Ovary (tissue), 9 donors: Measurements from ENCODE around the gene DNAJC15. TPM values are rescaled to one million over a fixed set of nuclear protein-coding genes. Genes with fewer than 3 reads are reported as not detected.
"Not testable (repeated sequence)": the region's sequence is repeated elsewhere in the genome, so short reads cannot be mapped to it uniquely, and the experiment has no call there.

ENCODE experiments used
- DNase-seq, 5 donors: peaks; one replicate each; pipeline ENCODE4 v3.0.0-alpha.2; 2019 to 2020
- H3K27ac ChIP-seq, 2 donors: fragments of 200-600 bp; one replicate each; pipeline versions ENCODE4 v1.5.1 to v1.8.0; 2019 to 2022
- H3K27me3 ChIP-seq: fragments of 200-600 bp; one replicate; pipeline ENCODE4 v1.8.0; 2022
- H3K36me3 ChIP-seq: fragments of 200-600 bp; sonication (generic); one replicate; pipeline ENCODE4 v1.5.1; 2019
- H3K4me1 ChIP-seq: one replicate; pipeline ENCODE4 v1.8.1; 2013; ENCODE audit warnings: mild to moderate bottlenecking, moderate library complexity; ENCODE audit not compliant: insufficient read depth
- H3K4me3 ChIP-seq: fragments of 200-600 bp; sonication (generic); one replicate; pipeline ENCODE4 v1.5.1; 2017
- H3K9me3 ChIP-seq, 2 donors: fragments of 200-600 bp in 1 of 2; sonication (generic) in 1 of 2; one replicate each; pipeline versions ENCODE4 v1.5.1 to v1.8.1; 2013 to 2019; ENCODE audit warnings: mild to moderate bottlenecking in 1 of 2, moderate library complexity in 1 of 2
- EP300 ChIP-seq: sonication (generic); formaldehyde crosslinking; IDR thresholded peaks from one replicate; pipeline ENCODE4 v1.6.1; 2017; ENCODE audit warnings: antibody characterized with exemption
- POLR2A ChIP-seq: fragments of 450-650 bp; IDR thresholded peaks from one replicate; pipeline ENCODE4 v1.6.1; 2017; ENCODE audit warnings: antibody characterized with exemption, mild to moderate bottlenecking, moderate library complexity
- WGBS, 3 donors: extraction: QIAGEN DNeasy Blood & Tissue Kit in 1 of 3; methylation state at CpG; one replicate each; pipeline versions ENCODE4 v1.1.5 to v1.1.7; 2013 to 2017; 5-methylcytosine and 5-hydroxymethylcytosine counted together
- intact Hi-C, 4 donors: fragments of 100-400 bp; cut with DNase I; formaldehyde crosslinking; loops; one replicate each; pipeline versions ENCODE4 v1.11.0 to v1.15.1; 2022 to 2023
- polyA plus RNA-seq, 2 donors: library from polyadenylated mRNA; stranded (reverse); fragments of 200-250 nt in 1 of 2; fragments of 350-450 nt in 1 of 2; fragmentation: Illumina TruSeq in 1 of 2; extraction: RNeasy Lipid Tissue Mini Kit (QIAGEN cat#74804) in 1 of 2; gene quantifications; one replicate each; pipeline ENCODE4 v1.2.3, GENCODE V29; 2013 to 2014
- total RNA-seq, 7 donors: library from RNA; depleted of rRNA in 2 of 7; stranded (reverse); fragments of >200 nt in 2 of 7; fragmentation: NEBNext Ultra II Directional in 3 of 7; extraction: Animal tissue kit (Norgen Biotek cat#: 25700) in 3 of 7; gene quantifications; one replicate each; pipeline versions ENCODE4 v1.1.0 to v1.2.4, GENCODE V29; 2016 to 2023
- TF ChIP-seq, protein P1 (sequence below), 3 donors: fragments of 450-650 bp in 2 of 3; fragments of 200-600 bp in 1 of 3; IDR thresholded peaks; one replicate each; pipeline versions ENCODE4 v1.5.1 to v1.8.0; 2016 to 2022; ENCODE audit warnings: antibody characterized with exemption in 3 of 3, mild to moderate bottlenecking in 1 of 3
- donor health status: DM: no; HTN: no; CAD: no; lungs with moderate emphysema.
- donor health status: DM: no; HTN: no; CAD: no.
- donor health status: Bipolar disorder and iron deficiency.
- donor health status: DM: yes; HTN: yes; CAD: no.
- donor health status: DM: no; HTN: no; CAD: no.
- donor health status: DM: yes; HTN: yes; CAD: no.

Gene DNAJC15
- total and polyA plus RNA-seq, 9 donors: 0.23 to 6.2 (median 2.9) TPM

- DNase-seq: no peak
- intact Hi-C loops: no loop called here
- TF ChIP-seq, protein P1, sequence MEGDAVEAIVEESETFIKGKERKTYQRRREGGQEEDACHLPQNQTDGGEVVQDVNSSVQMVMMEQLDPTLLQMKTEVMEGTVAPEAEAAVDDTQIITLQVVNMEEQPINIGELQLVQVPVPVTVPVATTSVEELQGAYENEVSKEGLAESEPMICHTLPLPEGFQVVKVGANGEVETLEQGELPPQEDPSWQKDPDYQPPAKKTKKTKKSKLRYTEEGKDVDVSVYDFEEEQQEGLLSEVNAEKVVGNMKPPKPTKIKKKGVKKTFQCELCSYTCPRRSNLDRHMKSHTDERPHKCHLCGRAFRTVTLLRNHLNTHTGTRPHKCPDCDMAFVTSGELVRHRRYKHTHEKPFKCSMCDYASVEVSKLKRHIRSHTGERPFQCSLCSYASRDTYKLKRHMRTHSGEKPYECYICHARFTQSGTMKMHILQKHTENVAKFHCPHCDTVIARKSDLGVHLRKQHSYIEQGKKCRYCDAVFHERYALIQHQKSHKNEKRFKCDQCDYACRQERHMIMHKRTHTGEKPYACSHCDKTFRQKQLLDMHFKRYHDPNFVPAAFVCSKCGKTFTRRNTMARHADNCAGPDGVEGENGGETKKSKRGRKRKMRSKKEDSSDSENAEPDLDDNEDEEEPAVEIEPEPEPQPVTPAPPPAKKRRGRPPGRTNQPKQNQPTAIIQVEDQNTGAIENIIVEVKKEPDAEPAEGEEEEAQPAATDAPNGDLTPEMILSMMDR (IDR thresholded peaks at IDR 0.05): no peak
- TF ChIP-seq POLR2A (no peak), EP300 (no peak)
- Histone ChIP-seq H3K9me3 (no peaks in the 10 kb centered on the region), H3K27me3 (no peaks in the 10 kb centered on the region), H3K27ac (no peak overlapping the region), H3K4me1 (no peaks in the 10 kb centered on the region), H3K36me3 (no peaks in the 10 kb centered on the region), H3K4me3 (no peak overlapping the region)
Observed at GRCh38 chr13:43042410-43042921, 19.1 kb downstream of the DNAJC15 start.

GRCh38 chr13:43044720-43045301 is 21.4 kb downstream of the DNAJC15 start:
- no peaks in the 10 kb centered on the region for H3K9me3 ChIP-seq
- H3K4me3 ChIP-seq: no peak overlapping the region
- intact Hi-C loops: no loop called here
- no peak for DNase-seq
- no peak overlapping the region for H3K27ac ChIP-seq
- H3K4me1 ChIP-seq: peaks cover 1% of the 10 kb centered on the region
- 94 to 95% (median 94%) methylated on average over 5 of the region's 5 CpGs for WGBS, 3 donors
- TF ChIP-seq POLR2A (no peak), EP300 (no peak)
- TF ChIP-seq, protein P1 (IDR thresholded peaks at IDR 0.05): no peak
- no peaks in the 10 kb centered on the region for H3K27me3 ChIP-seq
- no peaks in the 10 kb centered on the region for H3K36me3 ChIP-seq

DNA sequence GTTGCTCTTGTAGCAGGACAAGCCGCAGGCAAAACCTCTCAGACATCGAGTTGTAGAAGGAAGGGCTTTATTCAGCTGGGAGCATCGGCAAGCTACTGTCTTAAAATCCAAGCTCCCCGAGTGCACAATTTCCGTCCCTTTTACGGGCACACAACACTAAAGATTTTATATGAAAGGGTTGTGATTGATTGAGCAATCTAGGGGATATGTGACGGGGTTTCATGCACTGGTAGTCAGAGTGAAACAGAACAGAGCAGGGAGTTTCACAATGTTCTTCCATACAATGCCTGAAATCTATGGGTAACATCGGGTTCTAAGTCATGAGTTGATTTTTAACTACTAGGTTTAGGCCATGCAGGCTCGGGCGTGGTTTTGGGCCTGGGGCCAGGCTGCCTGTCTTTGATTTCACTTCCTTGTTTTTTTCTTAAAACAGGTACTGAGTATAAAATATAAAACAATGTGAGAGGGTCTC is 22.0 kb downstream of the DNAJC15 start:
- H3K27me3 ChIP-seq, H3K36me3 ChIP-seq, DNase-seq, H3K9me3 ChIP-seq, H3K27ac ChIP-seq, H3K4me3 ChIP-seq, intact Hi-C loops, H3K4me1 ChIP-seq: not testable (repeated sequence)
- 87 to 96% (median 94%) methylated on average over 10 of the region's 10 CpGs for WGBS, 3 donors

DNA sequence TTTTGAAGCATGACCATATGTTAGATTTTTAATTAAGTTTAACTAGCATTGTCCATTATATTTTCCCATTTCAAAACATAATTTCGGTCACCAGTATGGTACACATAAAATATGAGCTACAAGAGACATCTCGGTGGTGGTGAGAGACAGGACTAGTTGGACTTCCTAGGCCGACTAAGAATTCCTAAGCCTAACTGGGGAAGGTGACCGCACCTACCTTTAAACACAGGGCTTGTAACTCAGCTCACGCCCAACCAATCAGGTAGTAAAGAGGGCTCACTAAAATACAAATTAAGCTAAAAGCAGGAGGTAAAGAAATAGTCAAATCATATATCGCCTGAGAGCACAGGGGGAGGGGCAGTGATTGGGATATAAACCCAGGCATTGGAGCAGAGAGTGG is 22.9 kb downstream of the DNAJC15 start:
- Histone ChIP-seq H3K4me1 (peaks cover 2% of the 10 kb centered on the region), H3K27me3 (no peaks in the 10 kb centered on the region), H3K36me3 (no peaks in the 10 kb centered on the region), H3K4me3 (no peak overlapping the region), H3K9me3 (no peaks in the 10 kb centered on the region), H3K27ac (no peak overlapping the region)
- WGBS, 3 donors: 94 to 97% (median 96%) methylated on average over 6 of the region's 6 CpGs
- intact Hi-C loops: no loop called here
- no peak for DNase-seq
- no peak for TF ChIP-seq POLR2A
- TF ChIP-seq, protein P1 (IDR thresholded peaks at IDR 0.05): no peak
